Stimulated activated CD4-positive, alpha-beta T cell treated with anti-CD3 and anti-CD28 coated beads, TNF-alpha, amount 100 ng/mL, for 4 hours (primary cell): Measurements from ENCODE around the gene TRAPPC3L.
"Not testable (repeated sequence)": the region's sequence is repeated elsewhere in the genome, so short reads cannot be mapped to it uniquely, and the experiment has no call there.

Source experiments
- DNase-seq, 3 experiments: peaks; one replicate each; pipeline ENCODE4 v3.0.0-alpha.2; 2020; ENCODE audit warnings: low read depth in 3 of 3

Gene TRAPPC3L

DNA sequence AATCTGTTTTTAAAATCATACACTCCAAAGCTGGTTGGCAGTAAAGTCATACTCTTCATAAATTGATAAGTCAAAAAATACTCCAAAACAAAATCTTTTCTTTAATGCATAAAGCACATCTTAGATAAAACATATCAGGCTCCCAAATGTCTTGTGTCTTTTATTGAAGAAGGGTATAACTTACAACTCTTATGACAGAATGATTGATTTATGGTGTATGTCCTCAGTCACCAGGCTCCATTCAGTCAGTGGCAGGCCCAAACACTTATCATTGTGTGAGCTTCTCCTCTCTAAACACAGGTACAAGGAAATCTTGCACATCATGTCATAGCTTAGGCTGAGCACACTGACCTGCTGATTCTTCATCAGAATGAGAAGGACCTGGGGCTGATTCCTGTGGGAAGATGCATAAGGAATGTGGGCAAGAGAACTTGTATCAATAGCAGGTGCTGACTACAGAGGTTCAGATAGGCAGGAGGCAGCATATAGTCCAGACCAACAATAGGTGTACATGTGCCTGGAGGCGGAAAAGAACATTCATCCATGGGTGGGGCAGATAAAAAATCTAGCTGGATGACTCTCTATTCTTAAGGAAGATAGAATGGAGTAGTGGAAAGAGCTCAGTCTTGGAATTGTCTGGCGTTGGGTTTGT, 32.1 kb downstream of the TRAPPC3L start:
- DNase-seq = no peak

DNA sequence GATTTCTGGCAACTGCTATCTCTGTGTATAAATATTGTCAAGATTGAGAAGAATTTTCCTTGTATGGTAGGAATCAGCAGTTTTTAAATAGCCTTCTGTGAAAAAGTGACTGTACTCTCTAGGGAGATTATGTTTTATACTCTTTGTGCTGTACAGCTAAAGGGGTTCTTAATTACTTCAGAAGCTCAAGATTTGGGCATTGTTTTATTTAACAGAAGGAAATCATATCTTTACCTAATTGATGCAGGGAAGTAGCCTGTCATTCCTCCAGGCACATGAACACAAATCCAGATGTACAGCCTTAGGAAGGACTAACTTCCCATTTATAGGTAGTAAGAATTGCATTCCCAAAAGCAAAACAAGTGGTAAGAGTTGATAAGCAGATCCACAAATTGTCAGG, 32.8 kb downstream of the TRAPPC3L start:
- no peak for DNase-seq

DNA sequence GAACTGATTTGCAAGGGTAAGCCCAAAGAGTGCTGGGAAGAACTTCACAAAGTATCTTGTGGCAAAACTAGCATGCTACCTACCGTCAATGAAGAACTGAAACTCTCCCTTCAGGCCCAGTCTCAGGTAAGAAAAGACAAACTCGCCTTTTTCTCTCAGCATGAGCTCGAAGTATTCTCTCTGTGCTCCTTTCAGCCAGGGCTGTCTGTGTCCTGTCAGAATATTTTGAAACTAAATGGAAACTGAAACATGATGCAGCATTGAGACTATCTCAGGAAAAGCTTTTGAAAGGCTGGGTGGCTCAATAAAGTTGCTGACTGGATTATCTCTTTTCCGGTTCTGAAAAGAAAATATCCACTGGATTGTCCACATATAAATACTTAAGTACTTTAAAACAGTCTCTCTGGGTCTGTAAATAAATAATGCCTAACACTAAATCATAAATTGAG, 33.3 kb downstream of the TRAPPC3L start:
- no peak for DNase-seq

DNA sequence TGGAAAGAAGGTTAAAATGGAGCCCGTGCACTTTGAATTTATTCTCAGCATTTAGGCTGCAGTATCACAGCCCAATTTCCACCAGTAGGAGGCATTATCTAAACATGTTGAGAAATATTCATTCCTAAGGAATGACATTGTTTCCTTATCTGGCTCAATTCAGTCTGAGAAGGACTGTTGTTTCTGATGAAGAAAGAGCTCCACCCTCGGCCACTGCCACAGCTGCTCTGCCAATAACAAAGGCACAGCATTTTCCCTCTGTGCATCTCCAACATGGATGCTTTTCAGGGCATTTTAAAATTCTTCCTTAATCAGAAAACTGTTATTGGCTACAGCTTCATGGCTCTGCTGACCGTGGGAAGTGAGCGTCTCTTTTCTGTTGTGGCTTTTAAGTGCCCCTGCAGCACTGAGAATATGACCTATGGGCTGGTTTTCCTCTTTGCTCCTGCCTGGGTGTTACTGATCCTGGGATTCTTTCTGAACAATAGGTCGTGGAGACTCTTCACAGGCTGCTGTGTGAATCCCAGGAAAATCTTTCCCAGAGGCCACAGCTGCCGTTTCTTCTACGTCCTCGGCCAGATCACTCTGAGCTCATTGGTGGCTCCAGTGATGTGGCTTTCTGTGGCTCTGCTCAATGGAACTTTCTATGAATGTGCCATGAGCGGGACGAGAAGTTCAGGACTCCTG, 33.9 kb downstream of the TRAPPC3L start, which contains the start of gene CALHM5:
Gene CALHM5, plus strand, starts transcription at position 216 of the 687 bp plus-strand sequence. Its CDS starts 58 bp downstream, at position 274.
- DNase-seq = no peak

DNA sequence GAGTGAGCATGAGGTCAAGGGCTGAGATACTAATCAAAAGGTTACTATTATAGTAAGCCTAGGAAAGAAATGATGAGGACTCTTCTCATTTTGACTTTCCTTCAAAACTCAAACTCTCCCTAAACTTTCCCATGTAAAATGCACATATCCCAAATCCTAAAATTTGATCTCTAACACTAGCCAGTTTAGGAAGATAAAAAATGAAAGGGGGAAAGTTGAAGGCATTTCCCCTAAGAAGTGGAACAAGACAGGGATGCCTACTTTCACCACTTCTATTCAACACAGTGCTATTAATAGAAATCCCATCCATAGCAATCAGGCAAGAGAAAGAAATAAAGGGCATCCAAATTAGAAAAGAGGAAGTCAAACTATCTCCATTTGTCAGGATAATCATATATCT, 37.0 kb downstream of the TRAPPC3L start:
- no peak for DNase-seq

DNA sequence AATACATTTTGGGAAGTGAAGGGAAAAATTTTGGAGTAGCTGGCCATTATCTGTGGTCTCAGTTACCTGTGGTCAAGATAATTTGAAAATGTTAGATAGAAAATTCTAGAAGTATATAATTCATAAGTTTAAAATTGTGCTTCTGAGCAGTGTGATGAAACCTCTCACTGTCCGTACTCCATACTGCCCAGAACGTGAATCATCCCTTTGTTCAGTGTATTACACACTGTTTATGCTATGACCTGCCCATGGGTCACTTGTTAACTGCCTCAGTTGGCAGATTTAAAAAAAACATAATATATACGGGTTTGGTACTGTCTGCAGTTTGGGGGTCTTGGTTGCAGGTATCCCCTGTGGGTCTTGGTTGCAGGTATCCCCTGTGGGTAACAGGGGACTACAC, 38.2 kb downstream of the TRAPPC3L start:
- DNase-seq = no peak

DNA sequence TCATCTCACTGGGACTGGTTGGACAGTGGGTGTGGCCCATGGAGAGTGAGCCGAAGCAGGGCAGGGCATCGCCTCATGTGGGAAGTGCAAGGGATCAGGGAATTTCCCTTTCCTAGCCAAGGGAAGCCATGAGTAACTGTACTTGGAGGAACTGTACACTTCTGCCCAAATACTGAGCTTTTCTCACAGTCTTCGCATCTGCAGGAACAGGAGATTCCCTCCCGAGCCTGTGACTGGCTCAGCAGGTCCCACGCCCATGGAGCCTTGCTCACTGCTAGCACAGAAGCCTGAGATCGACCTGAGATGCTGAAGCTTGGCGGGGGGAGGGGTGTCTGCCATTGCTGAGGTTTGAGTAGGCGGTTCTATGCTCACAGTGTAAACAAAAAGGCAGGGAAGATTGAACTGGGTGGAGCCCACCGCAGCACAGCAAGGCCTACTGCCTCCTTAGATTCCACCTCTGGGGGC, 44.5 kb downstream of the TRAPPC3L start:
- no peak for DNase-seq

DNA sequence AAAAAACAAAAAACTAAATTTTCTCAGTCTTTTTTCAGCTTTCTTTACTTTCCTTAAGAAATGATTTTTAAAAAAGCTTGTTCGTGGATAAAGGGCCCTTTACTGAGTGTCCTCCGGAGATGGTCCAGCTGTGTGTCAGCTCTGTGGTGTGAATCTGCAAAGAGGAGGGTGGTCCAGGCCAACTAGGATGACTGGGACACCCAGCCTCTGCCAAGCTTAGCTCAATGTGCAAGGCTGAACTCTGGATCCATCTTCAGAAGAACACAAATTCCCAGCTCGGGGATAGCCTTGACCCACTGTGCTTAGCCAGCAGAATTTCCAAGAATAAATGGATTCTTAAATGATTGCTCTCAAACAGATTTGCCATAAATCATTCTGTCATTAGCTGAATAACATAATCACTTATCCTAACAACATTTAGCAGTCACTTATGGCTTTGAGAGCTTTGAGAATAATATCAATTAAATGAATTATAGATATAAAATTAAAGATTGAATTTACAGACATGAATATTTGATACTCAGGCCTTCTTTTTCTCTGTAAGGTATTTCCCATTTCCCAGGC, 48.3 kb downstream of the TRAPPC3L start:
- DNase-seq = no peak

DNA sequence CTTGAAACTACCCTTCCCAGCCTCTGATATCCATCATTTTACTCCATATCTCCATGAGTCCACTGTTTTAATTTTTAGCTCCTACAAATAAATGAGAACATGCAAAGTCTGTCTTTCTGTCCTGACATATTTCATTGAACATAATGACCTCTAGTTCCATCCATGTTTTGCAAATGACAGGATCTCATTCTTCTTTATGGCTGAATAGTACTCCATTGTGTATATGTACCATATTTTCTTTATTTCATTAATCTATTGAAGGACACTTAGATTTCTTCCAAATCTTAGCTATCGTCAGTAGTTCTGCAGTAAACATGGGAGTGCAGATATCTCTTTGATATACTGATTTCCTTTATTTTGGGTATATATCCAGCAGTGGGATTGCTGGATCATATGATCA, 50.3 kb downstream of the TRAPPC3L start:
- DNase-seq = not testable (repeated sequence)

DNA sequence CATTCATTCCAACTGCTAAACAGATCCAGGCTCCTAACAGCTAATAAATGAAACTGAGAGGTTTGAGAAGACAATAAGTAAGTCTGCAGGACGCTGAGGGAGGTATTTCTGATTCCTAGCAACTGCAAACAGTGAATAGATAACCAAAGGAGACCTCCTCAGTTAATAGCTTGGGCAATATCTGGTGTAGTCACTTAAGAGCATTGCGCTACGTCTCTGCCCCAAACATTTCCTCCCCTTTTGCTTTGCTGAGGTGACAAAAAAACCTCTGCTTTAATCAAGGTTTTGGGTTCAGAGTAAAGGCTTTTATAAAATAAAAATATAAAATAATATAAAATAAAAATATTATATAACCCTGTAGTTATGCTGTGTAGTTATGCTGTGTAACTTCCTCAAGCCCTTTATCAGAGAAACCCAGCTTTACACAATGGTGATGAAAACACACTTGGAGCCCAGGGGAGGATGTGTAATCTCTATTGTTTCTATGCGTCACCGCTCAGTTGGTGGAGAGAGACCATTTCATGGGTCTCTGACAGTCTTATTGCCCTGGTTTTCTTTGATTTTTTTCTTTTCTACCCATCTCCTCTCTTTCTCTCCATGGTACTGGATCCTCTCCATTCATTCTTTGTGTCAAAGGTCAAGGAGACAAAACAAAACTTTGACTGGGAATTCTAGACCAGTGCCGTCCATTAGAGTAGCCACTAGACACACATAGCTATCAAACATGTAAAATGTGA, 53.0 kb downstream of the TRAPPC3L start:
- no peak for DNase-seq

DNA sequence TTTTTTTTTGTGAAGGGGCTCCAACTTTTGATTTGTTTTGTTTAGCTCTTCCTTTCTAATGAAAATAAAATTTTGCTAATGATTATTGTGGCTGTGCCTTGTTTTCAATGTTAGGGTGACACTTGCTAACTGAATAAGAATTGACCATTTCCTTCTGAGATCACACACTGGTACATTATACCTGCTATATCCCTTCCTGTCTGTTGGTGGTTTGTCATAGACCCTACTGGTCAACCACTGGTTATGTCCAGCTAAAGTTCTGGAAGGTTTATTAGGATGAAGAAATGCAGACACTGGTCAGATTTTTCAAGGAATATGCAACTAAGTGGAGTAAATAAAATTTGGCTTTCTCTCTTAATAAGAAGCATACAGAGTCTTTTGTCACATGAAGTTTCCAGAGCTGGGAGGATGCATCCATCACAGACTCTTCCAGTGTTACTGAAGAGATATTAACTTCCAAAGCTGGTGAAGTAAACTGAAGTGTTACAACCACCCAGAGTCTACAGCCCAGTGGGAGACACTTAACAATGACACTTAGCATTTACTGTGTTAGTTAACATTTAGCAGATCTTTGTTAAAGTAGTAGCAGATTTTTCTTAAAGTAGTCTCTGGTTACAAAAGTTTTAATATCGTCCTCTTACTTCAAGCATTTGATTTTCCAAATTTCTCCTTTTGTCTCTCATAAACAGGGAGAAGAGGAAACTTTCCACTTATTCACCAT, 53.7 kb downstream of the TRAPPC3L start:
- no peak for DNase-seq

DNA sequence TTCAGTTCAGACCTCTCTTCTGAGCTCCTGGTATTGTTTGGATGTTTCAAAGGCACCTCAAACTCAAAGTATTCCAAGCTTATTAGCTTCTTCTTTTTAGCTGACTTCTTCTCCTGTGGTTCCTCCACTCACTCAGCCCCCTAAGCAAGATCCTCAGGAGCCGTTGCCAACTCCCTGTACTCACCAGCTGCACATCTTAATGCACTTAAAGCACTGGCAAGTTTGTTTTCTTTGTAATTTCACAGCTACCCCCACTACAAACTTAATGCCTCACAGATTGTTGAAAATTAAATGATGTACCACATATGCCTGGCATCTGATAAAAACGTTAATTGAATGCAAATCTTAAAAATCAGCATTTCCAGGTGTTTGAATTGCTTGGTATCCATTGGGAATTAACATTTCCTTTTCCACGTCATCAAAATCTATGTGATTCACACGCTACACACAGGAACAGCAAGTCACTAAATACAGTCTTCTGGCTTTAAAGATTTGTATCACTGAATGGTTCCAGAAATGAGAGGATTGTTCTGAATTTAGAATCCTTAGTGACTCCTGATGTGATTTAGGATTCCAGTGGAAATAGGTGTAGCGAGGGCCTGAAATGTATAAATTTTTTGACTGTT, 59.8 kb downstream of the TRAPPC3L start:
- no peak for DNase-seq

DNA sequence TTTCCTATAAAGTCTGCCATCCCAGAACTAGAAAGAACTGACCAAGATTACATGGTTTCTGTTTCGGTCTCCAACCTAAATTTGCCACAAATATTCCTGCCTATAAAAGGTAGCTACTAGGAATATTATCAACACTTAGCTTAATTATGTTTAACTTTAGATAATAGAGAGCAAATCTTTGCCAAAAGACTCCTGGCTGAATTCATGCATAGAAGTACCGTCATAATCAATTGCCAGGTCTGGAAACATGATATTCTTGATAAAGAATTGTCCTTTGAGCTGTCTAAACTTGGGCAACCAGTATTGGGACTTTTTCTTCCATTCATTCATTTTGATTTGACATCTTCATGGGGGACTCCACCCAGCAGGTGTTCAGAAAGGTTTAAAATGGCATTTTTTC, 61.9 kb downstream of the TRAPPC3L start:
- no peak for DNase-seq

DNA sequence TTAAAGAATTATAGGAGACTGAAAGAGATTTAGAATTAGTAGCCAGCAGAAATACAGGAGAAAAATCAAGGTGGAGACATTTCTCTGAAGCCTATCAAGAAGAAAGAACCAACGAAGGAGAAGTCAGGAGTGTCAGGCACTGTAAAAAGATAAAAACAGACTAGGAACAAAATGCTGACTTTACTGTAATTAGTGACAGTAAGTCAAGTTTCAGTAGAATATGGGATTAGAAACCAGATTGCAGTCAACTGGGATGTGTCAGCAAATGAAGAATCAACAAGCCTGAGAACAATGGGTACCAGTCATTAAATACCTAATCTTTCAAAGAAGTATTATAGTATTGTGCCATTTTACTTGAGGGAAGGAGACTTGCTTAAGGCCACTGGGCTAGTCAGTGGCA, 62.7 kb downstream of the TRAPPC3L start:
- DNase-seq = no peak

DNA sequence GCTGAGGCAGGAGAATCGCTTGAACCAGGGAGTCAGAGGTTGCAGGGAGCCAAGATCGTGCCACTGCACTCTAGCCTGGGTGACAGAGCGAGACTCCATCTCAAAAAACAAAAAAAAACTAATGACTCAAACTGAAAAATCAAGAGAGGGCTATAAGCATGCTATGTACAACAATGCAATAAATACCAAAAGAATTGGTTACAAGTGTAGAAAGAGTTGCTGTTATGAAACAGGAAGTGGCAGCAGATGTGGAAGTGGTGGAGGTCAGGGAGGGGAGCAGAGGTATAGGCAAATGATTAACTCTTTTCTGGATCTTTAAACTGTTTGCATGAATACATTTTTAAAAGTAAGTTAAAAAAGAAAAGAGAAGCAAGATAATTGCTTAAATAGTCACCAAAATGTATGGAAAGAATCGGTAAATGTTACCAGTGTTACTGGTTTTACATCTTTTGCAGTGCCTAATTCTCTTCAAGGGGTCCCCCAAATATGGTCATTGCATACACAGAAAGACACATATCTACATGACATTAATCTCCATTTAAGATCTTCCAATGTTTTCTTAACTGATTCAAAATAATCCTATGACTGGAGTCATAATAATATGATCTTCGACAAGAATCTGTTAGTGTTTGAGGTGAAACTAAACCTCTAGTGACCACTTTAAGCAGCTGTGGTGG, 69.3 kb downstream of the TRAPPC3L start:
- no peak for DNase-seq

DNA sequence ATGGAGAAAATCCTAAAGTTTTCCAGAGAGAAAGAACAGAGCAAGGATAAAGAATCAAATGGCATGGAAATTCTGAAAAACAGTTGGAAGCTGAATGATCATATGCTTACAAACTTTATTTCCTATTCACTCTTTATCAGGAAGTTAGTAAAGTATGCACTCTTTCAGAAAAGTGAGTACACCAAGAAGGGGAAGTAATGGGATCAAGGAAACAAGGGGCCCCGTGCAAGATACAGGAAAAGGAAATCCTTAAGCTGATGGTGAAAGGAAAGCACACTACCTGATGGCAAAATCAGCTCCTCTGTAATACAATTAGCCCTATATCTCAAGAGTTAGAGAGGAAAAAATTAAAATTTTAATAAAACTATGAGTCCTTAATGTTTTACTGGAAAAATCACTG, 70.3 kb downstream of the TRAPPC3L start:
- no peak for DNase-seq

DNA sequence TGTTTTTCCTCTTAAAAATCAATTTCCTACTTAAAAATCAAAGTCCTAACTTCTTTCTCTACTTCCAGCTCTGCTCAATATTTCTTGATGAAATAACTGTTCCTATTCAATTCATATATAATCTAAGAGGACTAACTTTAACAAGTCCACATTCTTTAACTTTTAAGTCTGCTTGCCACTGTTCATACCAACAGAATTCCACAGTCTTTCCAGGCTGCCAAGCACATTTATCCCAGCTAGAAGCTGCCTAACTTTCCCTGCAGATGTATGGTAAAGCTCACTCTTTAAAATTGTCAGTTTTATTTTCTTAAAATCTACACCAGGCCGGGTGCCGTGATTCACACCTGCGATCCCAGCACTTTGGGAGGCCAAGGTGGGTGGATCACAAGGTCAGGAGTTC, 72.8 kb downstream of the TRAPPC3L start:
- DNase-seq = no peak

DNA sequence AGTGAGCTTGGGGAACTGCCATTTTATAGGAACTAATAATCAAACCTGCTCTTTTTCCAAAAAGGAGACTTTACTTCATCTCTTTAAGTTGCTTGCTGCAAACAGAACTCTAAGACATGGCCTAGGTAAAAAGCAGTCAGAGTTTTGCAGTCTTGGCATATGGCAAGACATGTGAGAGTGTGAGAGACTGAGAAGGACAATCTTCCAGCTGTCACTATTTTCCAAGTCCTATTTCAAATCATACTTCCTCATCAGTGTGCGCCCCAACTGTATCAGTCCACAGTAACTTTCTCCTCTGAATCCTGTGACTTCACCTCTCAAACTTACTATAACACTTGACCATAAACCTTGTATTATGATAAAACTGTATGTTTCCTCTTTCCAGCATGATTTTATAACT, 74.0 kb downstream of the TRAPPC3L start:
- DNase-seq = no peak

DNA sequence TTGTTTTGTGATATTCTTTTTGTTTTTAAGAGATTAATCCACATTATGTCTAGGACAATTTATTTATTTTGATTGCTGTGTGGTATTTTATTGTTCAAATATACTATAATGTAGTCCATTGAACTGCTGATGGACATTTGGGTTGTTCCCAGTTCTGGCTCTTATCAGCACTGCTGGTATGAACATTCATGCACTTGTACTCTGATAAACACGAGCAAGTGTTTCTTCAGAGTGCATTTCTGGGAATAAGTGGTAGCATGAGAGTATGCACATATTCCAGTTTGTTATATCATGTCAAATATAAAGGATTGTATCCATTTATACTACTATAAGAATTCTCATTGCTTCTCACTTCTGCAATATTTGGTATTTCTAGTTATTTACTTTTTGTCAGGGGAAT, 77.2 kb downstream of the TRAPPC3L start:
- no peak for DNase-seq

DNA sequence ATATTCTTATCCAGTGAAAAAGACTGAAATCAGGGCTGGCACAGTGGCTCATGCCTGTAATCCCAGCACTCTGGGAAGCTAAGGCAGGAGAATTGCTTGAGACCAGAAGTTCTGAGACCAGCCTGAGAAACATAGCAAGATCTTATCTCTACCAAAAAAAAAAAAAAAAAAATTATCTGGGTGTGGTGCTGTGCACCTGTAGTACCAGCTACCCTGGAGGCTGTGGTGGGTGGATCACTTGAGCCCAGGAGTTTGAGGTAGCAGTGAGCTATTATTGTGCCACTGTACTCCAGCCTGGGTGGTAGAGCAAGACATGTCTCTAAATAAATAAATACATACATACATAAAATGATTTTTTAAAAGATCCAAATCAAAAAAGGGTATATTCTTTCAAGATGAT, 78.0 kb downstream of the TRAPPC3L start:
- DNase-seq = no peak

DNA sequence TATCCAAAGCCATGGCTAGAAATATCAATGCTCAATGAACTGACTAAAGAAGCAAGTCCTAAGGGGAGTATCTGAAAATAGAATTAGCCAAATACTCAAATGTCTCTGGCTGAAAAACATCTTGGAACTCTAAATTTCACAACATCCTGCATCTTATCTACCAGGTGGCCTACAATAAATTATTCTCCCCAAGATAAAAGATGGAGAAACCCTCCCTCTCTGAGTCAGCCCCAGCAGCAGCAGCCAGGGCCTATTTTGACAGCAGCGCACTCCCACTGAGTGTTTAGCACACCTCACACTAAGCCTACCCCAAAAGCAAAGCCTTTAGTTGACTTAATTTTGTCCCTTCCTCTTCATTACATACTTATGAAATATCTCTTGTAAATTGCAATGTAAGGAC, 78.4 kb downstream of the TRAPPC3L start:
- no peak for DNase-seq
